Measurements from ENCODE around the gene ATXN1L.
A peak's percentile ranks its signal among the peaks of the same experiment; 100 is the strongest.
"Not testable (repeated sequence)": the region's sequence is repeated elsewhere in the genome, so short reads cannot be mapped to it uniquely, and the experiment has no call there.

Gene ATXN1L

GRCh38 chr16:71808593-71809459 lies 37.0 kb upstream of the ATXN1L start, which contains the start of gene AP1G1:
TSS of gene AP1G1 (minus strand) at chr16:71808834. CDS start at chr16:71789479, 19,355 bp downstream.
- Mint-ChIP-seq H3K36me3 (ENCODE audit: low read depth) (no peaks in the 10 kb centered on the region), H3K4me3 (peak within 1 kb of the TSS; percentile 95 to 99 (median 98)), H3K27me3 (ENCODE audit: low read depth) (no peaks in the 10 kb centered on the region), H3K27ac (peak within 1 kb of the TSS; percentile 97 to 100 (median 100)), H3K9me3 (no peaks in the 10 kb centered on the region), H3K4me1 (peaks cover 6% of the 10 kb centered on the region)
- no peak for TF ChIP-seq CTCF (IDR thresholded peaks at IDR 0.05; ENCODE audit: unreplicated experiment in 3 of 3)

GRCh38 chr16:71810155-71810530 lies 35.6 kb upstream of the ATXN1L start:
- H3K27me3 Mint-ChIP-seq (ENCODE audit: low read depth); H3K9me3 Mint-ChIP-seq; H3K36me3 Mint-ChIP-seq (ENCODE audit: low read depth); H3K4me1 Mint-ChIP-seq: not testable (repeated sequence)
- Mint-ChIP-seq H3K27ac (peak overlapping the region; percentile 97 to 100 (median 100)), H3K4me3 (peak overlapping the region; percentile 95 to 99 (median 98))

GRCh38 chr16:71811261-71811803 lies 34.4 kb upstream of the ATXN1L start:
- no peaks in the 10 kb centered on the region for H3K9me3 Mint-ChIP-seq
- H3K27me3 Mint-ChIP-seq (ENCODE audit: low read depth), result no peaks in the 10 kb centered on the region
- TF ChIP-seq CTCF (IDR thresholded peaks at IDR 0.05; ENCODE audit: unreplicated experiment in 3 of 3), result no peak
- peak overlapping the region in 2 of 3 experiments; percentile 50 to 53 for H3K4me3 Mint-ChIP-seq
- peak overlapping the region in 2 of 3 experiments; percentile 65 to 69 for H3K27ac Mint-ChIP-seq
- H3K4me1 Mint-ChIP-seq, result peaks cover 6% of the 10 kb centered on the region
- no peaks in the 10 kb centered on the region for H3K36me3 Mint-ChIP-seq (ENCODE audit: low read depth)

- H3K27ac Mint-ChIP-seq, result peak overlapping the region; percentile 54 to 87 (median 74)
- H3K27me3 Mint-ChIP-seq (ENCODE audit: low read depth); H3K9me3 Mint-ChIP-seq; H3K4me3 Mint-ChIP-seq; H3K4me1 Mint-ChIP-seq; H3K36me3 Mint-ChIP-seq (ENCODE audit: low read depth): not testable (repeated sequence)
Observed at GRCh38 chr16:71817155-71817500, 28.6 kb upstream of the ATXN1L start.

GRCh38 chr16:71826533-71827017 lies 19.2 kb upstream of the ATXN1L start:
- TF ChIP-seq CTCF (IDR thresholded peaks at IDR 0.05; ENCODE audit: unreplicated experiment in 3 of 3), result no peak
- H3K4me3 Mint-ChIP-seq, result no peak overlapping the region
- no peaks in the 10 kb centered on the region for H3K27me3 Mint-ChIP-seq (ENCODE audit: low read depth)
- H3K4me1 Mint-ChIP-seq, result no peaks in the 10 kb centered on the region
- H3K27ac Mint-ChIP-seq, result no peak overlapping the region
- H3K36me3 Mint-ChIP-seq (ENCODE audit: low read depth), result no peaks in the 10 kb centered on the region
- H3K9me3 Mint-ChIP-seq, result no peaks in the 10 kb centered on the region

GRCh38 chr16:71830359-71830758 lies 15.4 kb upstream of the ATXN1L start:
- no peak for TF ChIP-seq CTCF (IDR thresholded peaks at IDR 0.05; ENCODE audit: unreplicated experiment in 3 of 3)
- Mint-ChIP-seq H3K36me3 (ENCODE audit: low read depth) (no peaks in the 10 kb centered on the region), H3K9me3 (no peaks in the 10 kb centered on the region), H3K4me1 (peaks cover 5% of the 10 kb centered on the region), H3K27ac (no peak overlapping the region), H3K4me3 (no peak overlapping the region), H3K27me3 (ENCODE audit: low read depth) (no peaks in the 10 kb centered on the region)

- not testable (repeated sequence) for H3K4me1 Mint-ChIP-seq; H3K4me3 Mint-ChIP-seq; H3K27me3 Mint-ChIP-seq (ENCODE audit: low read depth); H3K36me3 Mint-ChIP-seq (ENCODE audit: low read depth); H3K9me3 Mint-ChIP-seq; H3K27ac Mint-ChIP-seq
Observed at GRCh38 chr16:71831698-71832097, 14.1 kb upstream of the ATXN1L start.

GRCh38 chr16:71832112-71832511 lies 13.7 kb upstream of the ATXN1L start:
- H3K27ac Mint-ChIP-seq; H3K4me3 Mint-ChIP-seq; H3K36me3 Mint-ChIP-seq (ENCODE audit: low read depth); H3K27me3 Mint-ChIP-seq (ENCODE audit: low read depth); H3K4me1 Mint-ChIP-seq; H3K9me3 Mint-ChIP-seq: not testable (repeated sequence)
